Activated CD4-positive, alpha-beta memory T cell treated with anti-CD3 and anti-CD28 coated beads for 36 hours (primary cell): Measurements from ENCODE around the gene ADAM33. TPM values are rescaled to one million over a fixed set of nuclear protein-coding genes. Genes with fewer than 3 reads are reported as not detected.

Experiments
- CTCF ChIA-PET: fragments of 350-600 bp; sonication (Branson Sonifier 250); formaldehyde crosslinking; loops from one replicate; lab custom pipeline; 2021; ENCODE audit warnings: antibody characterized with exemption, inconsistent platforms; lab: Charles Lee
- POLR2A ChIA-PET: fragments of 350-600 bp; sonication (Branson Sonifier 250); formaldehyde crosslinking; loops from one replicate; lab custom pipeline; 2021; ENCODE audit warnings: antibody characterized with exemption; lab: Charles Lee
- DNase-seq: peaks from one replicate; pipeline ENCODE4 v3.0.0-alpha.2; 2020
- H3K27ac Mint-ChIP-seq: one replicate; pipeline ENCODE4 v1.8.0; 2021; ENCODE audit warnings: mixed read lengths
- H3K27me3 Mint-ChIP-seq: one replicate; pipeline ENCODE4 v1.8.0; 2021; ENCODE audit warnings: mixed read lengths
- H3K36me3 Mint-ChIP-seq: one replicate; pipeline ENCODE4 v1.8.0; 2021; ENCODE audit warnings: mixed read lengths
- H3K4me1 Mint-ChIP-seq: one replicate; pipeline ENCODE4 v1.8.0; 2021; ENCODE audit warnings: low read depth, mixed read lengths
- H3K4me3 Mint-ChIP-seq: one replicate; pipeline ENCODE4 v1.8.0; 2021; ENCODE audit warnings: mild to moderate bottlenecking, mixed read lengths
- H3K9me3 Mint-ChIP-seq: one replicate; pipeline ENCODE4 v1.8.0; 2021; ENCODE audit warnings: mixed read lengths
- intact Hi-C: fragments of 100-400 bp; cut with micrococcal nuclease; formaldehyde crosslinking; loops from one replicate; pipeline ENCODE4 v1.15.1; 2023
- total RNA-seq, 2 experiments: library from RNA; stranded (reverse); gene quantifications; one replicate each; pipeline ENCODE4 v1.2.3, GENCODE V29; 2021

The ADAM33 gene
- total RNA-seq, 2 experiments from 2014 or later = not detected

DNA sequence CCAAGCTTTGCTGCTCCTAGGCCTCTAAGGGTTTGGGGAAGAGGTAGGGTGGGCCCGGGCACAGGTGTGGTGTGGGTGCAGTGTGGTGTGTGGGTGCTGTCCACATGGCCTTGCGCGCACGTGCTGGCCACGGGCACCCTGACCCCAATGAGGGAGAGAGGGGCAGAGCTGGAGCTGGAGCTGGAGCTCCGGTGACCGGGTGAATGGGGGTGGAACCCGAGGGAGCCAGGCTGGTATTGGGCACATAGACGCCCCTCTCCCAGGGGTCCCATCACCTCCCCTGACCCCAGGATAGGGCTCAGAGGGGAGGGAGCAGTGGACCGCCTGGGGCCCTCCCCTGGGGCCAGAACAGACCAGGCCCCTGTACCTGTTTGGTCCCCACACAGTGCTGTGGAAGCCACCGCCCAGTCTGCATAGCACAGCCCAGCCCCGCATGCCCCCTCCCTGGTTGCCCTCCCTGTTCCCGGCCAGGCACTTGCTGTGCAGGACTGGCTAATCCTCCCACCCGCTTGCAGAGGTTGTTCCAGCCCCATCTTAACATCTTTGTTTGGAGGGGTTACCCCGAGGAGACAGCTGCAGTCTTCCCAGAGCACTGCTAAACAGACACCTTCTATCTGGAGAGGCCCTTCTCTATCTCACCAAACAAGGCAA is 984 bp downstream of the ADAM33 start:
- H3K36me3 Mint-ChIP-seq = no peaks in the 10 kb centered on the region
- no peaks in the 10 kb centered on the region for H3K4me1 Mint-ChIP-seq
- ChIA-PET POLR2A (no interaction called here), CTCF (interaction anchor here (0.7 kb wide), 1 partner anchor 30 kb away, joined by 3 read pairs; no protein-coding TSS in a partner anchor)
- no peak overlapping the region for H3K27ac Mint-ChIP-seq
- peaks cover 36% of the 10 kb centered on the region for H3K27me3 Mint-ChIP-seq
- H3K9me3 Mint-ChIP-seq = no peaks in the 10 kb centered on the region
- H3K4me3 Mint-ChIP-seq = no peak overlapping the region
- no peak for DNase-seq
- intact Hi-C loops = no loop called here

DNA sequence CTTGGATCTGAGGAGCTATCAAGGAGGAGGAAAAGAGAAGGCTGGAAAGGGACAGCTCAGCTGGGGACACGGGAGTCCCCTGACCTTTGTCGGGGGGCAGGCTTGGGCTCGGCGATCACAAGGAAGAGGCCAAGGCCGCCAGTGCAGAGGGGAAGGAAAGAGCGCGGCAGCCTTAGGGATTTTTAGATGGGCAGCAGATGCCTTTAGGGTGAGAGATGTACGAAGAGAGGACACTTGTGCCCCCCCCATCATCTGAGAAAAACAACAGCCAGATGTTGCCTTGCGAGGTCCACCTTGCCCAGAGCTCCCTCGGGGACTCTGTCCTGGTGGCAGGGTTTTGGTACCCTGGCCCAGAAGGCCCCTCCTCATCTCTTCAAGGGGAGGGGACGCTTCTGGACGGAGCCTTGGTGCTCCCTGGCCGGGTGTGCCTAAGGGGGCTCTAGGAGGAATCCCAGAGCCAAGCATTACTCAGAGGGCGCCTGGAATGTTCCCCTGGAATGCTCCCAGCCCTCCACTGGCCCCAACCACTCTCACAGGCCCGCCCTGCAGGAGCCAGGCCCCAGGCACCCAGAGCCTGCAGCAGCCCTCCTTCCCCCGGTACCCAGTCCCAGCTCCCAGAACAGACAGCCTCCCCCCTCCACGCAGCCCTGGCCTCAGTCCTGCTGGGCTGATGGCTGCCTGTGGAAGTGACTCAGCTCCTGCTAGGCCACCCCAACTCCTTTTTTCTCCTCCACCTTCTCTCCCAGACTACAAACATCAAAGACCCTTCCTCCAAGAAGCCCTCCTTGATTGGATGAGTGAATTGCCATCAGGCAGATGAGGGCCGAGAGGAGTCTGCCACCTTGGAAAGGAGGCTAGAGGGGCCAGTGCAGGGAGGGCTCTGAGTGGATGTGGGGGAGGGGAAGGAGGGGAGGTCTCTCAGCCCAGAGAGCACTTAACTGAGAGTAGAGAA is 1.8 kb downstream of the ADAM33 start:
- Mint-ChIP-seq H3K36me3 (no peaks in the 10 kb centered on the region), H3K9me3 (no peaks in the 10 kb centered on the region), H3K4me3 (no peak overlapping the region), H3K27me3 (peaks cover 38% of the 10 kb centered on the region), H3K27ac (no peak overlapping the region), H3K4me1 (no peaks in the 10 kb centered on the region)
- ChIA-PET CTCF (interaction anchor here (0.7 to 4.5 kb wide), 3 partner anchors 28 to 31 kb away, joined by 3 to 81 read pairs (median 3); no protein-coding TSS in a partner anchor), POLR2A (no interaction called here)
- intact Hi-C loops = loop anchor here (5.0 kb wide), 1 partner anchor 402 kb away; no protein-coding TSS in a partner anchor
- no peak for DNase-seq

DNA sequence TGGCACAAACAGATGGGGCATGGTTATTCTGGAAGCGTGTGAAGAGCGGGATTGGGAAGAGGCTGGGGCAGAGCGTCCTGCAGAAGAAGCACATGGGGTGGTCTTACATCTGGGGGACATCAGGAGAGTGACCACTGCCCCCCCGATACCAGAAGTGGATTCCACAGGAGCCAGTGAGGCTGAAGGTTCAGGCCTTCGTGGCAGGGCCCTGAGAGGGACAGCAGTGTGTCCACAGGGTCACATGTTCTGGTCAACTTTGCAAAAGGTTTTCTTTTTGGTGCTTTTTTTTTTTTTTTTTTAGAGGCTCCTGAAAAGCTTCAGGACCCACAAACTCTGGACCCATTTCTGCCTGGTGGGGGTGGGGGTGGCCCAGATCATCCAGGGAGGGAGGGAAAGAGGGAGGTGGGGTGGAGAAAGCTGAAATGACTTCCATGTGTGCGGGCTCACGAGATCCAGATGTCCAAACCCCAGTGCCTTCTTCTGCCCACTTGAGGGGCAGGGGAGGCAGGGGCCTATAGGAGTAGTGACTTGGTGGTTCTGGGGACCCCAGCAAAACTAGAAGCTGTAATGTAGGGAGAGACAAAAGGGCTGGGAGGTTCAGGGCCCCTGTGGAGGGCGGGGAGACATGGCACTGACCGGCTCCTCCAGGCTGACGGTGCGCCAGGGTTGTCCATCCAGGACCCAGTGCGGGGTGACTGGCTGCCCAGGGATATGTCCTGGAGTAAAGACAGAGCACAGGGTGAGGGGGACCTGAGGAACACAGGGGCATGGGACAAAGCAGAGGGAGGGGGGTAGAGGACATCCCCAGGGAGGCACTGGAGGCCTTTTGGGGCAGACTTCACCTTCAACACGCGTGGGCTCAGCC is 2.7 kb downstream of the ADAM33 start:
- Mint-ChIP-seq H3K27me3 (peaks cover 48% of the 10 kb centered on the region), H3K4me1 (no peaks in the 10 kb centered on the region), H3K27ac (no peak overlapping the region), H3K9me3 (no peaks in the 10 kb centered on the region), H3K36me3 (no peaks in the 10 kb centered on the region), H3K4me3 (no peak overlapping the region)
- ChIA-PET CTCF (interaction anchor here (1.2 to 4.5 kb wide), 4 partner anchors 13 to 405 kb away, joined by 3 to 81 read pairs (median 10); no protein-coding TSS in a partner anchor), POLR2A (no interaction called here)
- no peak for DNase-seq
- intact Hi-C loops = loop anchor here (5.0 kb wide), 1 partner anchor 403 kb away; no protein-coding TSS in a partner anchor

DNA sequence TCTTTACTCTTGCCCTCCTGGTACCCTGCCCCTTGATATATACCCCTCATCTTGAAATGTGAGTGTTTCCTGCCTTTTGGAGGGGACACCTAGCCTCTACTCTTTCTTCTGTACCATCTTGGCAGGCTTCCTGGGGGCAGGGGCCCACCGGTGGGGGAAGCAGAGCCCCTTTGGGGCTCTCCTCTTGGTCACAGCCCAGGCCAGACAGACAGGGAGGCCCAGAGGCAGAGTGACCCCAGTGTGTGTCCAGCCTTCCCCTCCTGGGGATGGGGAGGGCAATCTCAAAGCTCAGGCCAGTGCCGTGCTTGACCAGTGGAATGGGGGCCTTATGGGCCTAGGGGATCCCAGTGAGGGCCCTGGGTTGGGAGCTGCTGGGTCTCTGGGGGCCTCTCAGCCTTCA is 3.6 kb downstream of the ADAM33 start:
- POLR2A ChIA-PET = no interaction called here
- no peak for DNase-seq
- Mint-ChIP-seq H3K27me3 (peaks cover 47% of the 10 kb centered on the region), H3K36me3 (no peaks in the 10 kb centered on the region), H3K9me3 (no peaks in the 10 kb centered on the region), H3K4me1 (no peaks in the 10 kb centered on the region), H3K27ac (no peak overlapping the region), H3K4me3 (no peak overlapping the region)
- CTCF ChIA-PET = interaction anchor here (0.6 to 4.5 kb wide), 9 partner anchors 9 to 407 kb away, joined by 4 to 81 read pairs (median 11); no protein-coding TSS in a partner anchor
- intact Hi-C loops = loop anchor here (5.0 kb wide), 1 partner anchor 404 kb away; no protein-coding TSS in a partner anchor

DNA sequence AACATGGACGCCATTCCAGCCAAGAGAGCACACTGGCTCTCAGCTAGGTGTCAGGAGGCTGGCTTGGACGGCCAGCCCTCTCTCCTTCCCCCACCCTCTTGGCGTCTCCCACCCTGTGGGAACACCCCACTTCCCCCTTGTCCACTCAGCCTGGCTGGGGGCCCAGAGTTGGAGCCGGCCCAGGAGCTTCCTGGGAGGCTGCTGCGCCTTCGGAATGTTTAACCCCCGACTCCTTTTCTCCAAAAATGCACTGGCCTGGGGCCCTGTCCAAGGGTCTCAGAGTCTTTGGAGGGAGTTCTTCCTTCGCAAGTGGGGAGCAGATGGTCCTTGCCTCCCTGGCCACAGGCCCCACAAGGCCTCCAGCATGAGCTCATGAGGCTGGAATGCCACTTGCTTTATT is 4.1 kb downstream of the ADAM33 start:
- DNase-seq = no peak
- Mint-ChIP-seq H3K27ac (no peak overlapping the region), H3K27me3 (peaks cover 49% of the 10 kb centered on the region), H3K36me3 (no peaks in the 10 kb centered on the region), H3K4me1 (peaks cover 2% of the 10 kb centered on the region), H3K9me3 (no peaks in the 10 kb centered on the region), H3K4me3 (no peak overlapping the region)
- ChIA-PET POLR2A (no interaction called here), CTCF (interaction anchor here (0.6 to 4.5 kb wide), 14 partner anchors 9 to 408 kb away, joined by 3 to 81 read pairs (median 10); no protein-coding TSS in a partner anchor)
- intact Hi-C loops = loop anchor here (5.0 kb wide), 1 partner anchor 405 kb away; no protein-coding TSS in a partner anchor

DNA sequence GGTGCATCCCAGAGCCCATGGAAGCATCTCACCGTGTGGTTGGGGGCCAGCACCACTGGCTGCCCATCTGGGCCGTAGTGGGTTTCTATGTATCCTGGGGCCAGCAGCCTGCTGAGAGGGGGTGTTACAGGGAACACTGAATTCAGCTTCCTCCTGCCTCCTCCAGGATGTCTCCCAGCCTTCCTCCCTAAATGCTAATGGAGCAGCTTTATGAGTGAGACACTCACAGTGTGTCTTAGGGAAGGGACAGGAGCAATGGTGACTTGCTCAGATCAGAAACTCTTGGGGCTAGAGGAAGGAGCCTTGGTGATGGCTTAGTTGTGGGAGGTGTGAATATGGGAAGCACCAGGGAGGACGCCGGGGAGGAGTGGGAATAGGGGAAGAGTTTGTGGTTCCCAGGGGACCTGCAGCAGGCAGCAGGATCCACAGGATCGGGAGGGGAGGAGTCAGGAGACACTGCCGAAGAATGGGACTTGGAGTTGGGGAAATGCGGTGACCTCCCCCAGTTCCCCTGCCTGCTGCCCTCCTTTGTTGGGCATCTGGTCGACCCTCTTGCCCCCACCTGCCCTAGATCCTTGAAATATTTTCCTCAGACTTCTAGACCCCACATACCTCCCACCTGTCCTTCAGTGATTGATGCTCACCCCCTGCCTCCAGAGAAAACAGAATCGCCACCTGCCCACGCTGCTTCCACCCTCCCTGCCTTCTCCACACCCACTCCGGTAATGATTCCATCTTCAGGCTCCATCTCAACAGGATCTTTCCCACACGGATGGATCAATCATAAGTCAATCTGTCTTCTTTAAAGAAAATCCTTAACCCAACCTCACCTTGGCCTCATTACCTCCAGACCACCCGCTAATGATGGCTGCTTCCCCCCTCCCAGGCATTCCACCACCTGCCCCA is 6.6 kb downstream of the ADAM33 start:
- Mint-ChIP-seq H3K36me3 (no peaks in the 10 kb centered on the region), H3K9me3 (no peaks in the 10 kb centered on the region), H3K27ac (no peak overlapping the region), H3K27me3 (peaks cover 50% of the 10 kb centered on the region), H3K4me1 (peaks cover 2% of the 10 kb centered on the region), H3K4me3 (no peak overlapping the region)
- no peak for DNase-seq
- intact Hi-C loops = loop anchor here (5.0 kb wide), 1 partner anchor 407 kb away; no protein-coding TSS in a partner anchor
- CTCF ChIA-PET = interaction anchor here (0.8 to 4.5 kb wide), 11 partner anchors 9 to 410 kb away, joined by 3 to 81 read pairs (median 7); partner anchors contain the start of gene SIGLEC1
- POLR2A ChIA-PET = no interaction called here

DNA sequence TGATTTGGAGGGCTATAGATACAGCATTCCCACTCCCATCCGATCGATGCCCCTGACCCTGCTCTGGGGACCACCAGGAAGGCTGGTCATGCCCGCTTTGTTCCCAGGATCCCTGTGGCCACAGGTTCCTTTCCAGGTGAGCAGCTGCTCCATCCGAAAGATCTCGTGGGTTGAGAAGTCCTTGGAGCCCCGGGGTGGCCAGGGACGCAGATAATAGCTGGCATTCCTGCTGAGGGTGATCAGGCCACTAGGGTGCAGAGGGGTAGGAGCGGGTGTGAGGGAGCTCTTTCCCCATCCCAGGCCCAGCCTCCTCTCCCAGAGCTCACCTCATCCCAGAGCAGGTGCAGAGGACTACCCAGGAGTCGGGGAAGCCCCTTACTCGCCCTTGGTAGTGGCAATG is 7.4 kb downstream of the ADAM33 start:
- CTCF ChIA-PET = interaction anchor here (0.8 to 2.9 kb wide), 4 partner anchors 35 to 181 kb away, joined by 3 to 7 read pairs (median 6); partner anchors contain the start of gene SIGLEC1
- Mint-ChIP-seq H3K9me3 (no peaks in the 10 kb centered on the region), H3K4me1 (peaks cover 2% of the 10 kb centered on the region), H3K27me3 (peaks cover 48% of the 10 kb centered on the region), H3K36me3 (no peaks in the 10 kb centered on the region), H3K27ac (no peak overlapping the region), H3K4me3 (no peak overlapping the region)
- POLR2A ChIA-PET = no interaction called here
- intact Hi-C loops = no loop called here
- DNase-seq = no peak

DNA sequence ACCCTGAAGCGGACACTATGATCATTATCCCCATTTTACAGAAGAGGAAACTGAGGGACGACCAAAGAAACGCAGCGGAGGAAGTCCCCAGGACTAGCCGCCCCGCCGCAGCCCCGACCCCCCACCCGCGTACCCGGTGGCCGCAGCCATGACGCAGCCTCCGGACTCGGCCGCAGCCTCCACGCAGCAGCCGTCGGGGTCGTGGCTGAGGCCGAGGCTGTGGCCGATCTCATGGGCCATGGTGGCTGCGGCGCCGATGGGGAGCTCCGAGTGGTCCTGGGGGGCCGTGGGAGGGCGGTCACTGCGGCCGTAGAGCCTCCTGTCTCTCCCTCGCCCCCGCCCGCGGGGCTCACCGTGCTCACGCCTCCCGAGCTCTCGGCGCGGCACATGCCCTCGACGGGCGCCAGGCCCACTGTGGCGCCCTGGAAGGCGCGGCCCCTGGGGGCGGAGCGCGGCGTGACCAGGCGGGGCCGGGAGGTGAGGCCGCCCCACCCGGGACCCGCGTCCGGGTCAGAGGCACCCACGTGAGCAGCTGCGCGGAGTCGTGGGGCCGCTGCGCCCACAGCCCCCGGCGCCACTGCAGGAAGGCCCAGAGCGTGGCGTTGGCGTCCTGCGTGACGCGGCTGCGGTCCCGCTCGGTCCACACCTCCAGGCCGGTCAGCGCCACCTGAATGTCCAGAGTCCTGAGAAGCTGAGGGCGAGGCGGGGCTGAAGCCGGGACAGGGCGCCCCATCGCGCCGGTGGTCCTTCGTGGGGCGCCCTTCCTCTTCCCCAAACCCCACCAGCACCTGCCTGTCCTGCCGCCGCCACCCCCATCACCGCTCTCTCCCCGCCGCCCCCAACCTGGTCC is 8.4 kb downstream of the ADAM33 start:
- H3K27ac Mint-ChIP-seq = no peak overlapping the region
- intact Hi-C loops = no loop called here
- no peak for DNase-seq
- peaks cover 43% of the 10 kb centered on the region for H3K27me3 Mint-ChIP-seq
- POLR2A ChIA-PET = no interaction called here
- peaks cover 2% of the 10 kb centered on the region for H3K4me1 Mint-ChIP-seq
- H3K9me3 Mint-ChIP-seq = no peaks in the 10 kb centered on the region
- no peak overlapping the region for H3K4me3 Mint-ChIP-seq
- H3K36me3 Mint-ChIP-seq = no peaks in the 10 kb centered on the region
- CTCF ChIA-PET = interaction anchor here (1.4 to 2.9 kb wide), 2 partner anchors 36 to 38 kb away, joined by 6 to 7 read pairs; no protein-coding TSS in a partner anchor

DNA sequence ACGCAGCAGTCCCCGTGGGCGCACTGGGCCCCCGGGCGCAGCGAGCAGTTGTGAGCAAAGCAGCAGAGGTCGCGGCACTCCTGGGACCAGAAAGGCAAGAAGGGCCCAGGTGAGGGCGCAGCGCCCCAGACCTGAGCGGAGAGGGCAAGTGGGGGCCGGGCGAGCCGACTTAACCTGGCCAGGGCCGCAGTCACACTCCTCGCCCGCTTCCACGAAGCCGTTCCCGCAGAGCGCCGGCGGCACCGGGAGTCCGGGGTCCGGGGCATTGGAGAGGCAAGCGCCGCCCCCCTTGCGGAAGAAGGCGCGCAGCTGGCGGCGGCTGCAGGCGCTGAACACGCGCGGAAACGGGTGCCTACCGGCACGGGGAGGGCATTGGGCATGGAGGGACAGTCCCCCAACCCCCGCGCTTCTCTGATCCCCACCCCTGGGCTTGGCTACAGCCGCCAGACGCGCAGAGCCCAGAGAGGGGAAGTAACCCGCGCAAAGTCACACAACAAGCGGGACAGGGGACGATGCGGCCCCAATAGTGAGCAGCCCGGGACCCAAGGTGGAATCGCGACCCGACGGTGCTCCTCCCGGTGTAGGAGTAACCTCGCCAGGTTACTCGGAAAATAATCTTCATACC is 9.2 kb downstream of the ADAM33 start:
- H3K4me3 Mint-ChIP-seq = no peak overlapping the region
- DNase-seq = no peak
- H3K27me3 Mint-ChIP-seq = peaks cover 43% of the 10 kb centered on the region
- POLR2A ChIA-PET = no interaction called here
- no peaks in the 10 kb centered on the region for H3K9me3 Mint-ChIP-seq
- CTCF ChIA-PET = interaction anchor here (0.6 to 2.9 kb wide), 2 partner anchors 37 to 413 kb away, joined by 4 to 7 read pairs; no protein-coding TSS in a partner anchor
- intact Hi-C loops = no loop called here
- H3K36me3 Mint-ChIP-seq = no peaks in the 10 kb centered on the region
- H3K4me1 Mint-ChIP-seq = peaks cover 2% of the 10 kb centered on the region
- H3K27ac Mint-ChIP-seq = no peak overlapping the region
